GM18520 (cell line): ENCODE data around the gene GLT1D1.

Experiments
- ATAC-seq: cut with Tn5 transposase; IDR thresholded peaks from one replicate; pipeline ENCODE4 v1.9.1; 2021; ENCODE audit not compliant: unreplicated experiment

GLT1D1 gene

DNA sequence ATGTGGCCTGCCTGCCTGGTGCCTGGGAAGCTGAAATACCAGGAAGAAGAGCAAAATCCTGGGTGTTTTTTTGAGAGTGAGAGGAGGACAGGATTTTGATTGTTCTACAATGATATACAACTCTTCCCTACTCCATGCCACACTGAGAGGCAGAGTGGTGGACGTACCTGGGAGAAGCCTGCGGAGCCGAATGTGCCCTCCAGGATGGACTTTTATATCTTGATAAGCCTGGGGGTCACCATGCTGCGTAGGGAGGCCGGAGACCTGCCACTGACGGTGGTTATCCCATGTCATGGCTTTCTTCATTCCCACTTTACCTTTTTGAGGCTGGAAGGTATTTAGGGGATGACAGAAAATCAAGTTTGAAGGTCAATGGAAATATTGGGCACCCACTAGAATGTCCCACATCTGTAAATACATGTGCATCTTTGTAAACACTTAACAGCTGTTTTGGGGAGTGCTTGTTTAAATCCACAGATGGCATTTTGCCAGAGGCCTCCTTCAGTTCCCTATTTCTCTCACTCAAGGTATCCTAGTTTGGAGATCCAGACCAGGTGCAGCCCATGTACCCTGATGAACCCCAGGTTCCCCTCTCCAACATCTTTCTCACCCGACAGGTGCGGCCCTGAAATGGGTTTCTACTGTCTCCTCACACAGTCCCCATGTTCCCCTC lies 1.1 kb upstream of the GLT1D1 start:
- no peak for ATAC-seq

DNA sequence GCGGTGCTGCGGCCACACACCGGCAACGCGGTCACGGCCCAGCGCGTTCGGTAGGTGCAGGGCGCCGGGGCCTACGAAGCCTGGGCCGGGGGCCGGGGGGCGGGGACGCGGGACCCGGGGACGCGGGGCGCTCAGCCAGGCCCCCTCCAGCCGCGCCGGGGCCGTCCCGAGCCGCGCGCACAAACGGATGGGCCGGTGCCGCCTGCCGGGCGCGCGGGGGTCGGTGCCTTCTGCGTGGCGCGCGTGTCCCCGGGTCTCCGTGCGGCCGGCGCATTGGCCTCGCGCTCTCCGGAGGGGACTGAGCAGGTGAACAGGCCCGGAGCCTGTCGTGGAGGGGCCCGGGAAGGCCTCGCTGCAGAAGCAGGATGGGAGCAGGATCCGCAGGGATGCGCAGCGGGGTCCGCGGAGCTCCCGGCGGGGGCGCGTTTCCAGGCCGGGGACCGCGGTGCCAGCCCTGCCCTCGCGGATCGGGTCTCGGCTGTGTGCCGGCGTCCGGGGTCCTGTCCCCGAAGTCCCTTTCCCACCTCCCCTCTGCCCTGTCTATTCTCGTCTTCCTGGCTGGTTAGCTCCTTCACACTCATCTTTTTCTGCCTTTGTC lies 421 bp downstream of the GLT1D1 start:
- ATAC-seq = no peak

DNA sequence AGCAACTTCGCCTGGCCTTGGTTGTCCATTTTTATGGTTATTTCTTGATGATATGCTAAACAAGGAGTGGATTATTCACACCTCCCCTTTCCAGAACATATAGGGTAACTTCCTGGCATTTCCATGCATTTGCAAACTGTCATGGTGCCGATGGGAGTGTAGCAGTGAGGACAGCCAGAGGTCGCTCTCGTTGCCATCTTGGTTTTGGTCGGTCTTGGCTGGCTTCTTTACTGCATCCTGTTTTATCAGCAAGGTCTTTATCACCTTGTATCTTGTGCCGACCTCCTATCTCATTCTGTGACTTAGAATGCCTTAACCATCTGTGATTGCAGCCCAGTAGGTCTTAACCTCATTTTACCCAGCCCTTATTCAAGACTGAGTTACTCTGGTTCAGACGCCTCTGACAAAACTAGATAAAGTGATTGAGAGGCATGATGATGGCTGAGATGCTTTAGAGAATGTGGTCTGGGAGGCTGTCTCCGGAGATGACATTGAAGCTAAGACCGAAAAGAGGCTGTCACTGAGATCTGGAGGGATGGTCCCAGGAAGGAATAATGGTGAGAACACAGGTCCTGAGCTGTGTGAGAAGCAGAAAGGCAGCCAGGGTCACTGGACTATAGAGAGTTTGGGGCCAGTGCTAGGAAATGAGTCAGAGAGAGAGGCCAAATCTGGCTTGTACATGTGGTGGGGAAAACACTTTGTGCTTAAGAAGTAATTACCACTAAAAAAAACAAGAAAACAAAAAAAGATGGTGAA lies 2.9 kb downstream of the GLT1D1 start:
- no peak for ATAC-seq

DNA sequence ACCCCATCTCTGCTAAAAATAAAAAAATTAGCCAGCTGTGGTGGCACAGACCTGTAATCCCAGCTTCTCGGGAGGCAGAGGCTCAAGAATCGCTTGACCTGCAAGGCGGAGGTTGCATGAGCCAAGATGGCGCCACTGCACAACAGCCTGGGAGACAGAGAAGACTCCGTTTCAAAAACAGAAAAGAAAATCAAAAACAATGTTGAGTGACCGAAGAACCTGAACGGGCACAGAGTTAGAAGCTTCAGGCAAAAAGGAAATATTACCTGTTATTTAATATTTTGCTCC lies 3.5 kb downstream of the GLT1D1 start:
- ATAC-seq = no peak

DNA sequence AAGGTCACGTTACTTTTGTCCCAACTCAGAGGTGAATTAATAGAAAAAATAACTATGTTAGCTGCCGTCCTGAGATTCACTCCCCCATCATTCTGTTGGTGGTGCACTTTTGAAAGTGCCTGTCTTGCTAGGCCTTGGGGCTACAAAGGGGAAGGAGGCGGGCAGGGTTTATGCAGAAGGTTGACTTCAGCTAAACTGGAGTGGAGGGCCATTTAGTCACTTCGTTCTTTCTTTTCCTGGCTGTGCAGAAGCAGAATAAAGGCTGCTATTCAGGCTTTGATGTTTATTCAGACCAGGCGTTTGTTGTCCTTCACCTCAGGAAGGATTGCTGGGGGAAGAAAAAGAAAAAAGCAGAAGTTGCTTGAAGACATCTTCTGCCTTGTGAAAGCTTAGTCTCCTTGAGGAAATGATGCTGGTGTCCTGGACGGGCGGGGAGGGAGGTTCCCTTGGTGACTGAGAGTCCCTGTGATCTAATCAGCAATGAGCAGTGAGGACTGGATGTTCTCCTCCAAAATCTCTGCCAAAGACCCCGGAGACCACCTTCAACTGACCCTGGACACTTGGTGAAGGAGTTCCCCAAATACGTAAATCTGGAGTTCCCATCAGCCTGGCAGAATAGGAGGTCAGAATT lies 4.0 kb downstream of the GLT1D1 start:
- ATAC-seq = no peak

DNA sequence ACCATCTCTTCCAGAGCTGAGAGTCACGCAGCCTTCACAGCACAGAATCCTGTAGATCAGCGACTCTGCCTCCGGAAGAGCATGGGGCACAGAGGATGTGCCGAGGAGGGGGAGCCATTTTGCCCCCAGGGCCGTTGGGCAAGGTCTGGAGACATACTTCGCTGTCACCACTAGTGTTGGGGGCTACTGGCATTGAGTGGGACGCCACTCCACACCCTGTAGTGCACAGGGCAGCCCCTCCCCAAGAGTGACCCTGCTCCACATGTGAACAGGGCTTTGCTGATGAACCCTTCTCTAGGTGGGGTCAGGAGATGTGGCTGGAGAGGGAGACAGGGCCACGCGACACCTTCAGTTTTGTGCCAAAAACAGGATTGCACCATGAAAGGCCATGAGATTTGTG lies 6.0 kb downstream of the GLT1D1 start:
- no peak for ATAC-seq

DNA sequence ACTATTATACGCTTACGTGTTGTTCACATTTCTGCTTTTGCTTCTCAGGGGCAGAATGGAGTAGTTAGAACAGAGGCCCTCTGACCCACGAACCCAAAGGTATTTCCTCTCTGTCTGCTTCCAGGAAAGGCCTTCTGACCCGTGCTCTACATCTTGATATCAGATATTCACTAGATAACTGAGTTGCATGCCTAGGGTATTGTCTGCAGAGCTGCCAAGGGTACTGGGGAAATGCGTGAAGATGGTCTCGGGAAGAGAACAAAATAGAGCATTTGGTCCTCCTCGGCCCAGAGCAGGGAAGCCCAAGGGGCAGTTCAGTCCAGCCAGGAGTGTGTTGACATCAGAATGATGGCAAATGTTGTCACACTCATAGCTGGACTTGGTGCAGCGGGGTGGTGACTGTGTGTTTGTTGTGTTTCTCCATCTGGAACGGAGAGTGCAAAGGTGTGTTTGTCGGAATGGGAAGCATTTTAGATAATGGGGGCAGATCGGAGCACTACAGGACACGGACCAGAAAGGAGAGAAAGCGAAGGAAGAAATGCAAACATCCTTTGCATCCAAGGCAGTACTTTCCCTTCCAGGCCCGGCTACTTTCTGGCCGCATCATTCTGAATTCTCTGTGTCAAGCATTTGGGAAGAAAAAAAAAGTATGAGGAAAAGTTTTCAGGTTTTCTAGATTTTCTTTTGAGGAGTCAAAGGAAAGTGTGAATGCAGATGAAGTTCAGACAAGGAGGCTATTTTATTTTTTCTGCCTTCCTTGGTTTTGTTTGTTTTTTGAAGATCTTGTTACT lies 8.1 kb downstream of the GLT1D1 start:
- ATAC-seq = no peak

DNA sequence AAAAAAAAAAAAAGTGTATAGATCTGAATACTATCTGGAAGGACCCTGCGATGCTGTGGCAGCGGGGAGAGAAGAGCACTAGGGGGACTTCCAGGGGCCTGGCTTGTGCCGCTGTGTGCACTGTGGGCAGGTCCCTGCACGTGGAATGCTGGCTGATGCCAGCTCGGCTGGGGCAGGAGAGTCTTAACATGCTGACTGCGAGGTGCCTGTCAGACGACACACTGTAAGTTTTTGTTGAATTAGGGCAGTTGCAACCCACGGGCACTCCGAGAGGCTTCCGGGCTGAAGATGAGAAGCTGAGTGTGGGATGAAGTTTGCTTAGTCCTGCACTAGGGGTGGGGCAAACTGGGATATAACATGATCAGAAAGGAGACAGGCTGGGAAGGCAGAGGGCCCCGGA lies 10.7 kb downstream of the GLT1D1 start:
- no peak for ATAC-seq

DNA sequence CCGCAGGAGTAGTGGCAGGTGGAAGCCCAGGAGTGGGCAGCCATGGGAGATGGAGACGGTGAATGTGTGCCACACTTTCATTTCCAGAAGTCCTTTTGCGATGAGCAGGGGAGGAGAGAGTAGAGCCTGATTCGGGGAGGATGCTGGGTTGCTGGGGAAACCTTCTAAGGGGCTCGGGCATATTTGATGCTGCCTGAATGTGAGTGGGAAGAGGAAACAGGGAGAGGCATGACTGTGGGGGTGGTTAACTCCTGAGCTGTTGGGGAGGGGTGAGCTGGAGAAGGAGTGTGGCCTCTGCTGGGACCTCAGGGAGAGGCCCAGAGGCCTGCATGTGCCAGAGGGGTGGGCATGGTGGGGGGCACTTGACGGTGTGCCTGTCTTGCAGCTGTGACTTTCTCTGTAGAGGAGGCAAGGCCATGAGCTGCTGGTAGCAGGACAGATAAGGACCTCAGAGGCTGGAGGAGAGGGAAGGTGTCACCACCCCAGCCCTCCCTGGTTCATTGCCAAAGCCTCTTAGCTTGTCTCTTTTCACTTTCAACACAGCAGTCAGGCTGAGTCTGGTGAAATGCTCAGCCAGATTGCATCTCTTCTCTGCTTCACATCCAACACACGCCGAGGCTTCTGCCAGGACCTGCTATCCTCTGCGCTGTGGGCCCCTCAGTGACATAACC lies 11.4 kb downstream of the GLT1D1 start:
- no peak for ATAC-seq

DNA sequence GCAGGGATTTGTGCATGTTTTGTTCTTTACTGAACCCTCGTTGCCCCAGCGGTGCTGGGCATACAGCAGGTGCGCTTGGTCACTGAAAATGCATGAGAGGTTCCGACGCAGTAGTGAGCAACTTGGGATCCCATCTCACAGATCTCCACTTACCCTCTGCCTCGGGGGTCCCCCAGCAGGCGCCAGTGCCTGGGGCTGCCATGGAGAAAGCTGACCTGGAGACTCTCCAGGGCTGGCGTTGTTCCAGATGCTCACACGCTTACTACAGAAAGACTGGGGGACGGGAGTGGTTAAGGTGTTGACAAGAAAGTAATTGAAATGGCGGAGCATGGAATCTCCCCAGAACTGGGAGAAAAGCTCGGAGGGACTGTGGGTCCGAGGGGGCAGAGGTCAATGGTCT lies 14.2 kb downstream of the GLT1D1 start:
- ATAC-seq = no peak

DNA sequence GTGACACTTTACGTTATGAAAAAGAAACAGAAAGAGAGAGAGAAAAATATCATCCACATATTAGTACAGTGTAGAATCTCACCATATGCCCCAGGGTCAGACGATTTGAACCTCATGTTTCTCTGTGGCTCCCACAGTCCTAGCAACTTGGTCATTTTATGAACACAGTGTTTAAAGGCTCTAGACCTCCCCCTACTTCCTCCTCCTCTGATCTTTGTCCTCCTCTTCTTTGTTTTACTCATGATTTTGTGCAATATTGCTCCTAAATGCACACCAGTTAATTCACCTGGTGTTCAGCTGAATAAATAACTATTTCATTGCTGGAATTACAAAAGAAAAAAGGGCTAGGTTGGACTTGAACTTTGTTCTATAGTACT lies 18.2 kb downstream of the GLT1D1 start:
- no peak for ATAC-seq

DNA sequence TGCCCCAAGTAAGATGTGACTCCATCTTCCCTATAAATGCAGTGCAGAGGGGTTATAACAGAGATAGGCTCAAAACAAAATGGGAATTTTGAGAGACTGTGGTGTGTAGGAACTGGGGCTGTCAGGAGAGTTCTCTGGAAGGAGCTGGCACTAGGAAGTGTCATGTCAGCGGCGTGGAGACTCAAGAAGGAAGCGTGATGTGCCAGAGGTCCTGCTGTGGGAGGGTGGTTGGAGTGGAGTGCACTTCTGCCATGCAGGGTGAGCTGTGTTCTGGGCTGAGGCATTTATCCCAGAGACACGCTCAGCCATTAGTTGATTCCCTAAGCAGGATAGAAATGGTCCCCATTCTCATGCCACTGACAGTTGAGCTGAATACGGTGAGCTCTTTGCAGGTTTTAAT lies 19.0 kb downstream of the GLT1D1 start:
- ATAC-seq = no peak

DNA sequence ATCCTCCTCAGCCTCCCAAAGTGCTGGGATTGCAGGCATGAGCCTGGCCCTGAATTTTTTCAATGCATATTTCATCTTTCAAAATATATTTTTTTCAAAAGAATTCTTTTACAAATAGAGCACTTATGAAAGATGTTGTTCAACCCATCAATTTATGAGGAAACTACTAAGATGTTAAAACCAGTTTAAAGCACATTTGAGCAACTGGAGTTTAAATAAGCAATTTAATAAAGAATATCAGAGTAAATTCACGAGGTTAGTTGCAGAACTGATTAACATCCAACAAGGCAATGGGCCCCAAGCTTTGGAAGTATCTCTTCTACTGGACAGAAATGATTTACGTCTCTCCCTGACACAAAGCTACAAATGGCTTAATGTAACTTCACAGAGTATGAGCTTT lies 23.3 kb downstream of the GLT1D1 start:
- ATAC-seq = no peak

DNA sequence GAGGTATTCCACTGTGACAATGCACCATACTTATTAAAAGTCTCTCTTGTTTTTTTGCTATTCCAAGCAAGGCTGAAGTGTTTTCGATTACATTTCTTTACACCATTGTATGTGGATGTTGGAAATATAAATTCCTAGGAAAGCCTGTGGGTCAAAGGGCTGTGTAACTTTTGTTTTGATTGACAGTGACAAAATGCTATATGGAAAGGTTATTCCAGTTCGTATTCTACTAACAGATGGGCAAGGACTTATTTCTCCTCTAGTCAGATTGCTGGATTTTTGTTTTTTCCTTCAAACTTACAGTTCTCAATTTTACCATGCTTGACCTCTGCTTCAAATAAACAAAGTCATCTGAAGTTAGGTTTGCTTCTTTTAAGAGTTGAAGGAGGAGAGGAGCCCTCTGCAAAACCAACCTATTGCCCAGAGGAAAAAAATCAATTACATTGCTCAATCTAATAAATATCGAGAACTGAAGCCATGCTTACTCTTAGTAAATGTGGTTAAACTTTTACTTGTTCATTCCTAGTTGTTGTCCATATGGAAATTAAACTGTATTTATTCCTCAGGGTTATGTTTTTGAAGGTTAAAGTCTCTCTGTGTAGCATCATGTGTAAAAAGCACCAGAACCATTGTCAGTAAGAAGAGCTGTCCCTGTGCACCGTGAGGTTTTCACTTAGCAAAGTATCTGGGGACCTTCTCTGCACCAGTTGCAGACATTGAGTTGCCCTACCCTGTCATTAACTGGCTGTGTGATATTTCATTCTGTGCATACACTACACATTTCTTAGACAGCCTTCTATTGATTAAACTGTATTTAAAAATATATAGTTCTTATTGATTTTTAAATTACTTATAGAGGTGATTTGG lies 26.9 kb downstream of the GLT1D1 start:
- ATAC-seq = no peak

DNA sequence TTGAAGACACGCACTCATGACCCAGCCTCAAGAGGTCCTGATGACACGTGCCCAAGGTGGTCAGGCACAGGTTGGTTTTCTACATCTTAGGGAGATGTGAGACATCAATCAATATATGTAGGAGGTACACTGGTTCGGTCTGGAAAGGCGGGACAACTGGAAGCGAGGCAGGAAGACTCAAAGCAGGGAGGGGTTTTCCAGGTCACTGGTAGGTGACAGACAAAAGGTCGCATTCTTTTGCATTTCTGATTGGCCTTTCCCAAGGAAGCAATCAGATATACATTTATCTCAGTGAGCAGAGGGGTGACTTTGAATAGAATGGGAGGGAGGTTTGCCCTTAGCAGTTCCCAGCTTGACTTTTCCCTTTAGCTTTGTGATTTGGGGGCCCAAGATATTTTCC lies 38.6 kb downstream of the GLT1D1 start:
- no peak for ATAC-seq

DNA sequence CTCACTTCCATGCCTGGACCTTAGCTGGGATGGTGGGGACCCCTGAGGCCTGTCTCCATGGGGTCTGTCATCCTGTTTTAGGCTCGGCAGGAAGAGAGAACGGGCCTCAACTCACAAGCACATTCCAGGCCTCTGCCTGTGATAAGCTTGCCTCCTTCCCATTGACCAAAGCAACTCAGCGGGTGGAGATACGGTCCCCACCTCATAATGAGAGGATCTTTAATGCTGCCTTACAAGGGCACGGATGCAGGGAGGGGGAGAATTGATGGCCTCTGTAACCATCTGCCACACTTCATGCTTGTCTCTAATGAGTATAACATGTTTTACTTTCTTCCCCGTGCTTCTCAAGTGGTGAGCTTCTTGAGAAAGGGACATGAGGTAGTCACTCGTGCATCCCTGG lies 50.0 kb downstream of the GLT1D1 start:
- no peak for ATAC-seq

DNA sequence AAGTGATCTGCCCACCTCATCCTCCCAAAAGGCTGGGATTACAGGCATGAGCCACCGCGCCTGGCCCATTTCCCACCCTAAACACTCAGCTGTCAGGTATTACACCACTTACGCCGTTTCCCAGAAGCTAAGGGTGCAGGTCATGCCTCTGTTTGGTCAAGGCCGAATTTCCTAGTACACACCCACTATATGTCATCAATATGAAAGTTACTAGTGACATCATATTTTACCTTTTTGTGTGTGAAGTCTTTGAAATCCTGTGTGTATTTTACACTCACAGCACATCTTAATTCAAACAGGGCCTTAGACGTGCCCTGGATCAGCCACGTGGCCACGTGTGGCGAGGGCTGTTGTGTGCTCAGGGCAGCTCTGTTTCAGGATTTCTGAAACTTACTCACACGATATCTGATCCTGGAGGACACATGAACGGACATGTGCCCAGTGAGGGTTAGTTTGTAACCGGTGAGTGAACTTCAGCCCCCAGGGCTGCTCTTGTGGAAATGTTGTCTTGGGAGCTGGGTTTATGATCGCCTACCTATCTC lies 51.8 kb downstream of the GLT1D1 start:
- no peak for ATAC-seq

DNA sequence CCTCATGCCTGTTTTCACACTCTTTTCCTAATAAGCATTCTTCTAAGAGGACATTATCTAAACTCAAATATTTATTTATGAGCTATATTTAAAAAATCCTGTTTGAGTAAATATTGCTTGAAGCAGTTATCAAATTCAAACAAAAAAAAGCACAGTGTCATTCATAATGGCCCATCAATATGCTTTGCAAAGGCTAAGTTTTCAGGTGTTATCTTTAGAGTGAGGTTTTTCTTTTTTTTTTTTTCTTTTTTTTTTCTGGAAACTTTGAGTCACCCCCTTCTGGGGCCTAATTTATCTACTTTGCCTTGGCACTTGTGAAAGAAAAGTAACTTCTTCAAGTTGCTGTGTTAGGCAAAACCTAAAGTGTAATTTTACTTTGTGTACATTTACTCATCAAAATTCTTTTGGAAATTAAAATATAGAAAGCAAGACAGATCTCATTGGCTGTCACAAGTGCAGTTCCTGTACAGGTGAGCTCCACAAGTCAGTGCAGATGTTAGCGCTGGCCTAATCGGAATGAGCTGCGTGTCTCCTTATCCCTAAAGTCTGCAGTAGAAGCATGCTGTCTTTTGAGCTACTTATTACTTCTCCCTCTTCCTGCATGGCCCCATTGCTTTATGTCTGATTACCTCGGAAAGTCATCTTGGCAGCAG lies 53.3 kb downstream of the GLT1D1 start:
- no peak for ATAC-seq

DNA sequence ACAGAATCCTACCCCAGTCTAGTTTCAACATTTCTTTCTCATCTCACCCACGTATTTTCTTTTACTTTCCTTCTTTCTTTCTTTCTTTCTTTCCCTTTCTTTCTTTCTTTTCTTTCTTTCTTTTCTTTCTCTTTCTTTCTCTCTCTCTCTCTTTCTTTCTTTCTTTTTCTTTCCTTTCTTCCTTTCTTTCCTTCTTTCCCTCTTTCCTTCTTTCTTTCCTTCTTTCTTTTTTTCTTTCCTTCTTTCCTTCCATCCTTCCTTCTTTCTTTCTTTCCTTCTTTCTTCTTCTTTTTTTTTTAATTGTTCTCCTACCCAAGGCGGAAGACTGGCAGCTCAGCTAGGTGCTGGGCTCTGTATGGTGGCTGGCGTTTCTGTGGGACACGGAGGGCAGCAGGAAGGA lies 55.0 kb downstream of the GLT1D1 start:
- ATAC-seq = no peak
